ENCODE data around the gene CAMK1D.

CAMK1D gene

DNA sequence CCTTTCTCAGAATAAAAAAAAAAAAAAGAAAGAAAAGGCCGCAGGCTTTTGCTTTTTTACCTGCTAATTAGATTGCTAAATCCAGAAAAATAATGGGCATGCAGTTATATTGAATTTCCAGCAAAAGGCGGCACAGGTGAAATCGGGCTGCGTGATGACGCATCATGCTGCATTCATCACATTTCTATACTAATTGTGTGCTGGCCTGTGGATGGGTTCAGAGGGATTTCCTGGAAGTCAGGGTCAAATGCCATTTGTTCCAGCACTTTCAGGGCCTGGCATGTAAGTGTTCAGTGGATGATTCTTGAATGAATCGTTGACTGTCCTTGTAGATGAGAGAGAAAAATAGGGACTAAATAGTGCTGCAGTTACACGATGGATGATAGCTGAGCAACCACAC lies 292.7 kb downstream of the CAMK1D start:
- Histone ChIP-seq H3K27ac (ENCODE audit: low read length) (no peak overlapping the region), H3K4me1 (ENCODE audit: control insufficient read depth, insufficient read depth, low read length) (peaks cover 4% of the 10 kb centered on the region), H3K9ac (ENCODE audit: low read length in 2 of 2) (no peak overlapping the region), H3K27me3 (ENCODE audit: control insufficient read depth in 1 of 2, insufficient read depth in 2 of 2, low read length in 2 of 2) (no peaks in the 10 kb centered on the region), H3K36me3 (ENCODE audit: control insufficient read depth in 2 of 2, insufficient read depth in 2 of 2, low read length in 2 of 2) (no peaks in the 10 kb centered on the region), H3K4me3 (ENCODE audit: low read length in 2 of 2) (no peak overlapping the region), H3K9me3 (ENCODE audit: control insufficient read depth in 2 of 2, low read length in 2 of 2) (no peaks in the 10 kb centered on the region)

DNA sequence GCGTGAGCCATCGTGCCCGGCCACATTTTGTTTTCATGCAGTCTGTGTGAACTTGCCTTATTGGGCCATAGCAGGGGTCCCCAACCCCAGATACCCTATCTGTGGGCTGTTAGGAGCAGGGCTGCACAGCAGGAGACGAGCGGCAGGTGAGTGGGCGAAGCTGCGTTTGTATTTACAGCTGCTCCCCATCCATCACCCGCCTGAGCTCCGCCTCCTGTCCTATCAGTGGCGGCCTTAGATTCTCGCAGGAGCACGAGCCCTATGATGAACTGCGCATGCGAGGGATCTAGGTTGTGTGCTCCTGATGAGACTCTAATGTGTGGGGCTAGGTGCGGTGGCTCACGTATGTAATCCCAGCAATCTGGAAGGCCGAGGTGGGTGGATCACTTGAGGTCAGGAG lies 293.9 kb downstream of the CAMK1D start:
- H3K9me3 ChIP-seq (ENCODE audit: control insufficient read depth in 2 of 2, low read length in 2 of 2): no peaks in the 10 kb centered on the region
- H3K9ac ChIP-seq (ENCODE audit: low read length in 2 of 2): no peak overlapping the region
- no peak overlapping the region for H3K27ac ChIP-seq (ENCODE audit: low read length)
- no peaks in the 10 kb centered on the region for H3K36me3 ChIP-seq (ENCODE audit: control insufficient read depth in 2 of 2, insufficient read depth in 2 of 2, low read length in 2 of 2)
- H3K27me3 ChIP-seq (ENCODE audit: control insufficient read depth in 1 of 2, insufficient read depth in 2 of 2, low read length in 2 of 2): no peaks in the 10 kb centered on the region
- no peaks in the 10 kb centered on the region for H3K4me1 ChIP-seq (ENCODE audit: control insufficient read depth, insufficient read depth, low read length)
- no peak overlapping the region for H3K4me3 ChIP-seq (ENCODE audit: low read length in 2 of 2)

DNA sequence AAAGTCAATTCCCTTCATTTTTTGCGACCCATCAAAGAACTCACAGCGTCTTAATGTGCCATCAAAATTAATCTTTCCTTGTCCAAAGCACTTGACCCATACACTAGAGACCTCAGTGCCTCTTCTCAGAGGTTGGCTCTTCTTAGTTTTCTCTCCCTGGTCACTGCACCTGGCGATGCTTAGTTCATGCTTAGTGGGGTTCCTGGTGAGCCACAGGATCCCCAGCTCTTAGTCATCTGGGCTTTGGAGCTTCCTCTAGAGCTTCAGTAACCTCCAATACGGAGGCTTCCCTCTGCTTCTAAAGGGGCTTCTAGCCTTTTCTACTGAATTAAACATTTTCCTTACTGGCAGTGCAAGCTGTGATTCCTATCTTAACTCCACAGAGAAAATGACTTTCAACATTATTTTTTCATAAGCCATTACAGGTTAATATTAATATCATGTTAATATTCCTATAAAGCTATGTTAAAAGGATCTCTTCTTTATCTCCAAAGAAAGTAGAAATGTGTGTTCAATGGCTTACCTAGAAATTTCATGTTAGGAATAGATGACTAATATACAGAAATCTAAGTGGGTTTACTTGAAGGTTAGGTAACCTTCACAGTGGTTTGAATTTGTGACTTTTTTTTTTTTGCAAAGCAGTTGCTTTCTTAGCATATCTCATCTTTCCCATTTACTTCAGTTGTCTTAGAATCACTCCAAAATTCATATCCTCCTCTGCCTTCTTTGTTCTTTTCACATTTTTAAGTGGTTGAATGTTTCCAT lies 295.2 kb downstream of the CAMK1D start:
- no peak overlapping the region for H3K9ac ChIP-seq (ENCODE audit: low read length in 2 of 2)
- H3K4me1 ChIP-seq (ENCODE audit: control insufficient read depth, insufficient read depth, low read length): no peaks in the 10 kb centered on the region
- no peaks in the 10 kb centered on the region for H3K36me3 ChIP-seq (ENCODE audit: control insufficient read depth in 2 of 2, insufficient read depth in 2 of 2, low read length in 2 of 2)
- H3K4me3 ChIP-seq (ENCODE audit: low read length in 2 of 2): no peak overlapping the region
- no peaks in the 10 kb centered on the region for H3K9me3 ChIP-seq (ENCODE audit: control insufficient read depth in 2 of 2, low read length in 2 of 2)
- H3K27ac ChIP-seq (ENCODE audit: low read length): no peak overlapping the region
- no peaks in the 10 kb centered on the region for H3K27me3 ChIP-seq (ENCODE audit: control insufficient read depth in 1 of 2, insufficient read depth in 2 of 2, low read length in 2 of 2)

GRCh38 chr10:12645449-12645848 lies 296.1 kb downstream of the CAMK1D start:
- H3K27ac ChIP-seq (ENCODE audit: low read length): no peak overlapping the region
- H3K36me3 ChIP-seq (ENCODE audit: control insufficient read depth in 2 of 2, insufficient read depth in 2 of 2, low read length in 2 of 2): no peaks in the 10 kb centered on the region
- H3K4me1 ChIP-seq (ENCODE audit: control insufficient read depth, insufficient read depth, low read length): no peaks in the 10 kb centered on the region
- no peak overlapping the region for H3K4me3 ChIP-seq (ENCODE audit: low read length in 2 of 2)
- no peaks in the 10 kb centered on the region for H3K9me3 ChIP-seq (ENCODE audit: control insufficient read depth in 2 of 2, low read length in 2 of 2)
- H3K9ac ChIP-seq (ENCODE audit: low read length in 2 of 2): no peak overlapping the region
- H3K27me3 ChIP-seq (ENCODE audit: control insufficient read depth in 1 of 2, insufficient read depth in 2 of 2, low read length in 2 of 2): no peaks in the 10 kb centered on the region

- H3K27ac ChIP-seq (ENCODE audit: low read length): no peak overlapping the region
- H3K9me3 ChIP-seq (ENCODE audit: control insufficient read depth in 2 of 2, low read length in 2 of 2): no peaks in the 10 kb centered on the region
Observed at GRCh38 chr10:12649012-12649584, 299.8 kb downstream of the CAMK1D start.

GRCh38 chr10:12650122-12650521 lies 300.8 kb downstream of the CAMK1D start:
- Histone ChIP-seq H3K9me3 (ENCODE audit: control insufficient read depth in 2 of 2, low read length in 2 of 2) (no peaks in the 10 kb centered on the region), H3K9ac (ENCODE audit: low read length in 2 of 2) (no peak overlapping the region), H3K4me1 (ENCODE audit: control insufficient read depth, insufficient read depth, low read length) (no peaks in the 10 kb centered on the region), H3K4me3 (ENCODE audit: low read length in 2 of 2) (no peak overlapping the region), H3K36me3 (ENCODE audit: control insufficient read depth in 2 of 2, insufficient read depth in 2 of 2, low read length in 2 of 2) (no peaks in the 10 kb centered on the region), H3K27me3 (ENCODE audit: control insufficient read depth in 1 of 2, insufficient read depth in 2 of 2, low read length in 2 of 2) (no peaks in the 10 kb centered on the region), H3K27ac (ENCODE audit: low read length) (no peak overlapping the region)

More at GRCh38 chr10:12649012-12649584, 299.8 kb downstream of the CAMK1D start:
- Histone ChIP-seq H3K36me3 (ENCODE audit: control insufficient read depth in 2 of 2, insufficient read depth in 2 of 2, low read length in 2 of 2) (no peaks in the 10 kb centered on the region), H3K4me1 (ENCODE audit: control insufficient read depth, insufficient read depth, low read length) (no peaks in the 10 kb centered on the region), H3K4me3 (ENCODE audit: low read length in 2 of 2) (no peak overlapping the region), H3K27me3 (ENCODE audit: control insufficient read depth in 1 of 2, insufficient read depth in 2 of 2, low read length in 2 of 2) (no peaks in the 10 kb centered on the region), H3K9ac (ENCODE audit: low read length in 2 of 2) (no peak overlapping the region)

- H3K27ac ChIP-seq (ENCODE audit: low read length): no peak overlapping the region
- no peaks in the 10 kb centered on the region for H3K4me1 ChIP-seq (ENCODE audit: control insufficient read depth, insufficient read depth, low read length)
Observed at GRCh38 chr10:12650538-12651298, 301.4 kb downstream of the CAMK1D start.

GRCh38 chr10:12655940-12656339 lies 306.6 kb downstream of the CAMK1D start:
- H3K27me3 ChIP-seq (ENCODE audit: control insufficient read depth in 1 of 2, insufficient read depth in 2 of 2, low read length in 2 of 2): no peaks in the 10 kb centered on the region

More at GRCh38 chr10:12650538-12651298, 301.4 kb downstream of the CAMK1D start:
- no peaks in the 10 kb centered on the region for H3K27me3 ChIP-seq (ENCODE audit: control insufficient read depth in 1 of 2, insufficient read depth in 2 of 2, low read length in 2 of 2)
- H3K36me3 ChIP-seq (ENCODE audit: control insufficient read depth in 2 of 2, insufficient read depth in 2 of 2, low read length in 2 of 2): no peaks in the 10 kb centered on the region
- H3K4me3 ChIP-seq (ENCODE audit: low read length in 2 of 2): no peak overlapping the region
- H3K9ac ChIP-seq (ENCODE audit: low read length in 2 of 2): no peak overlapping the region
- H3K9me3 ChIP-seq (ENCODE audit: control insufficient read depth in 2 of 2, low read length in 2 of 2): no peaks in the 10 kb centered on the region

GRCh38 chr10:12656518-12657142 lies 307.3 kb downstream of the CAMK1D start:
- Histone ChIP-seq H3K4me3 (ENCODE audit: low read length in 2 of 2) (no peak overlapping the region), H3K4me1 (ENCODE audit: control insufficient read depth, insufficient read depth, low read length) (no peaks in the 10 kb centered on the region), H3K27ac (ENCODE audit: low read length) (no peak overlapping the region), H3K36me3 (ENCODE audit: control insufficient read depth in 2 of 2, insufficient read depth in 2 of 2, low read length in 2 of 2) (no peaks in the 10 kb centered on the region), H3K27me3 (ENCODE audit: control insufficient read depth in 1 of 2, insufficient read depth in 2 of 2, low read length in 2 of 2) (no peaks in the 10 kb centered on the region), H3K9ac (ENCODE audit: low read length in 2 of 2) (no peak overlapping the region), H3K9me3 (ENCODE audit: control insufficient read depth in 2 of 2, low read length in 2 of 2) (no peaks in the 10 kb centered on the region)

More at GRCh38 chr10:12655940-12656339, 306.6 kb downstream of the CAMK1D start:
- no peak overlapping the region for H3K4me3 ChIP-seq (ENCODE audit: low read length in 2 of 2)
- H3K9me3 ChIP-seq (ENCODE audit: control insufficient read depth in 2 of 2, low read length in 2 of 2): no peaks in the 10 kb centered on the region
- no peaks in the 10 kb centered on the region for H3K4me1 ChIP-seq (ENCODE audit: control insufficient read depth, insufficient read depth, low read length)
- no peaks in the 10 kb centered on the region for H3K36me3 ChIP-seq (ENCODE audit: control insufficient read depth in 2 of 2, insufficient read depth in 2 of 2, low read length in 2 of 2)
- no peak overlapping the region for H3K9ac ChIP-seq (ENCODE audit: low read length in 2 of 2)
- no peak overlapping the region for H3K27ac ChIP-seq (ENCODE audit: low read length)

DNA sequence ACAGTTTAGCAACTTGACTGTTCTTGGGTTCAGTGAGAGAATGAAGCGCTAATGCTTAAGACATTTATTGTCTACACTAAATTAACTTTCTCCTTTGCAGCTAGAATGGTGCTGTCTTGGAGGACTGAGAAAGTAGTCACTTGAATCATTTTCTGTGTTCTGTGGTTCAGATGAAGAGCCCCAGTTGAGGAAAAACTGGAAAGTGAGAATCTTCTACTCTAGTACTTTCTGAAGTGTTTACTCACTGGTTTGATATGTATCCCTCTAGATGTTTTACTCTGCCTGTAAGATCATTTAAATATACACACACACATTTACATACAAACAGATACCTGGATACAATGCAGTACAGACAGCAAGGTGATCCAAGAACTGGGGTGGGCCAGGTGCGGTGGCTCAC lies 308.1 kb downstream of the CAMK1D start:
- Histone ChIP-seq H3K27ac (ENCODE audit: low read length) (no peak overlapping the region), H3K36me3 (ENCODE audit: control insufficient read depth in 2 of 2, insufficient read depth in 2 of 2, low read length in 2 of 2) (no peaks in the 10 kb centered on the region), H3K9ac (ENCODE audit: low read length in 2 of 2) (no peak overlapping the region), H3K9me3 (ENCODE audit: control insufficient read depth in 2 of 2, low read length in 2 of 2) (no peaks in the 10 kb centered on the region), H3K27me3 (ENCODE audit: control insufficient read depth in 1 of 2, insufficient read depth in 2 of 2, low read length in 2 of 2) (no peaks in the 10 kb centered on the region), H3K4me3 (ENCODE audit: low read length in 2 of 2) (no peak overlapping the region), H3K4me1 (ENCODE audit: control insufficient read depth, insufficient read depth, low read length) (no peaks in the 10 kb centered on the region)

Data from stomach smooth muscle (tissue), 2 donors.